ENCODE data around the gene PTPRD.

DNA sequence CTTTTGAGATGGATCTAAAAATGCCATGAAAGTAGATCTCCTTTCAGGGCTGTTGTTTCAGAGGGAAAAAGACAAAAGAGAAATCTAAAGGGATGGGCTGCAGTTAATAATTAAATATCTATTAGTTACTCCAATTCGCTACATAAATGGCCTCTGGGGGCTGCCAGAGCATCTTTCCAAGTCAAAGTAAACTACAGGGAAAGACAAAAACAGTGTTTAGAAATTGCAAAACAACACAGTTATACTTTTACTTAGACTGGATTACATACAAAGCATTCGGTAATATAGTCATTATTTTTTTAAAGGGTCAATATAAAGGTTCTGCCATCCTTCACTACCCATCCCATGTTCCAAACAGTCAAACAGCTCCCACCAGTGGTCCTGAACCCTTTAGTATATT is 1959.7 kb downstream of the PTPRD start:
- TF ChIP-seq, protein P1, sequence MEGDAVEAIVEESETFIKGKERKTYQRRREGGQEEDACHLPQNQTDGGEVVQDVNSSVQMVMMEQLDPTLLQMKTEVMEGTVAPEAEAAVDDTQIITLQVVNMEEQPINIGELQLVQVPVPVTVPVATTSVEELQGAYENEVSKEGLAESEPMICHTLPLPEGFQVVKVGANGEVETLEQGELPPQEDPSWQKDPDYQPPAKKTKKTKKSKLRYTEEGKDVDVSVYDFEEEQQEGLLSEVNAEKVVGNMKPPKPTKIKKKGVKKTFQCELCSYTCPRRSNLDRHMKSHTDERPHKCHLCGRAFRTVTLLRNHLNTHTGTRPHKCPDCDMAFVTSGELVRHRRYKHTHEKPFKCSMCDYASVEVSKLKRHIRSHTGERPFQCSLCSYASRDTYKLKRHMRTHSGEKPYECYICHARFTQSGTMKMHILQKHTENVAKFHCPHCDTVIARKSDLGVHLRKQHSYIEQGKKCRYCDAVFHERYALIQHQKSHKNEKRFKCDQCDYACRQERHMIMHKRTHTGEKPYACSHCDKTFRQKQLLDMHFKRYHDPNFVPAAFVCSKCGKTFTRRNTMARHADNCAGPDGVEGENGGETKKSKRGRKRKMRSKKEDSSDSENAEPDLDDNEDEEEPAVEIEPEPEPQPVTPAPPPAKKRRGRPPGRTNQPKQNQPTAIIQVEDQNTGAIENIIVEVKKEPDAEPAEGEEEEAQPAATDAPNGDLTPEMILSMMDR (IDR thresholded peaks at IDR 0.05) = no peak
- no peak for TF ChIP-seq POLR2A (IDR thresholded peaks at IDR 0.05)
- TF ChIP-seq EP300 (IDR thresholded peaks at IDR 0.05) = no peak

All from ovary (tissue), 3 donors.